HepG2 (cell line): ENCODE results near the gene RGS2. TPM values are rescaled to one million over a fixed set of nuclear protein-coding genes. Genes with fewer than 3 reads are reported as not detected.

Experiments used
- ATAC-seq: fragments of 200-7000 bp; cut with Tn5 transposase; 3 replicates; pipeline ENCODE4 v1.9.1; 2020; ENCODE audit warnings: mild to moderate bottlenecking, moderate library complexity
- BruUV-seq: library from RNA; stranded (reverse); fragments of 400-500 nt; replicated peaks from 2 replicates; lab custom pipeline; 2021; lab: Mats Ljungman, UMichigan
- CTCF ChIA-PET: fragments of 300-600 bp; formaldehyde crosslinking; extraction: SDS; loops from one replicate; lab custom pipeline; 2021; ENCODE audit warnings: low total read pairs, inconsistent platforms, low intra/inter-chr PET ratio; lab: Yijun Ruan, JAX
- POLR2A ChIA-PET: fragments of 350-600 bp; sonication (Branson Sonifier 250); formaldehyde crosslinking; loops from one replicate; lab custom pipeline; 2020; ENCODE audit warnings: antibody characterized with exemption, inconsistent platforms; lab: Yijun Ruan, JAX
- DNase-seq: peaks from one replicate; pipeline ENCODE4 v3.0.0-alpha.2; 2015; ENCODE audit warnings: low spot score
- FAIRE-seq: peaks from 3 replicates; lab custom pipeline; 2011; peaks lifted over from hg19 to GRCh38; lab: Jason Lieb, UNC
- H2AFZ ChIP-seq: one replicate; pipeline ENCODE4 v1.6.1; 2011; ENCODE audit warnings: low read length, inconsistent platforms
- H3K27ac ChIP-seq: fragments of 300-600 bp; 3 replicates; pipeline ENCODE4 v1.8.0; 2011; ENCODE audit warnings: mixed run types, mild to moderate bottlenecking, mixed read lengths, low read length, inconsistent platforms; ENCODE audit not compliant: insufficient read depth; ENCODE audit errors: extremely low read length
- H3K27me3 ChIP-seq, 2 experiments: fragments of 200-600 bp in 1 of 2; 2 replicates in 1 of 2; 3 replicates in 1 of 2; pipeline versions ENCODE4 v1.6.0 to v1.8.0; 2011; ENCODE audit warnings: low read length in 2 of 2, mild to moderate bottlenecking in 2 of 2, moderate library complexity in 2 of 2, inconsistent platforms in 1 of 2; ENCODE audit not compliant: insufficient read depth in 2 of 2, control insufficient read depth in 1 of 2
- H3K36me3 ChIP-seq, 2 experiments: fragments of 200-600 bp in 1 of 2; replicated peaks in 1 of 2; 2 replicates in 1 of 2; 3 replicates in 1 of 2; pipeline versions ENCODE4 v1.5.1 to v1.8.0; 2011; ENCODE audit warnings: low read length in 2 of 2, inconsistent platforms in 1 of 2; ENCODE audit not compliant: insufficient read depth in 2 of 2, control insufficient read depth in 1 of 2
- H3K4me1 ChIP-seq: 2 replicates; pipeline ENCODE4 v1.5.1; 2012; ENCODE audit warnings: low read length, inconsistent platforms; ENCODE audit not compliant: insufficient read depth
- H3K4me2 ChIP-seq: 2 replicates; pipeline ENCODE4 v1.6.0; 2011; ENCODE audit warnings: low read depth, low read length, inconsistent platforms
- H3K4me3 ChIP-seq, 3 experiments: fragments of 200-600 bp in 1 of 3; sonication (generic), shearing (Covaris generic) in 1 of 3; replicated peaks in 1 of 3; 2 replicates each; pipeline ENCODE4 v1.5.1; 2011 to 2016; ENCODE audit warnings: low read length in 3 of 3, inconsistent platforms in 2 of 3, low read depth in 2 of 3, mild to moderate bottlenecking in 2 of 3, control low read depth in 1 of 3, mixed read lengths in 1 of 3; ENCODE audit not compliant: insufficient read depth in 1 of 3
- H3K79me2 ChIP-seq: one replicate; pipeline ENCODE4 v1.6.1; 2011; ENCODE audit warnings: low read length, inconsistent platforms; ENCODE audit not compliant: insufficient read depth
- H3K9ac ChIP-seq: 2 replicates; pipeline ENCODE4 v1.6.0; 2011; ENCODE audit warnings: mild to moderate bottlenecking, low read depth, low read length, inconsistent platforms; ENCODE audit not compliant: insufficient read depth
- H3K9me3 ChIP-seq: 2 replicates; pipeline ENCODE4 v1.5.1; 2012; ENCODE audit warnings: mild to moderate bottlenecking, low read length
- H4K20me1 ChIP-seq: 2 replicates; pipeline ENCODE4 v1.6.0; 2011; ENCODE audit warnings: inconsistent platforms, mild to moderate bottlenecking, low read length, moderate library complexity; ENCODE audit not compliant: insufficient read depth
- AFF4 ChIP-seq: sonication (generic); formaldehyde crosslinking; IDR thresholded peaks from 2 replicates; pipeline ENCODE4 v1.4.0; 2020; ENCODE audit warnings: missing genetic modification reagents
- ATF4 ChIP-seq, 2 experiments: fragments of 450-650 bp in 1 of 2; sonication (generic) in 1 of 2; formaldehyde crosslinking; IDR thresholded peaks; 2 replicates each; pipeline versions ENCODE4 v1.5.0 to v1.8.0; 2020 to 2022; ENCODE audit warnings: mild to moderate bottlenecking in 1 of 2, missing genetic modification reagents in 1 of 2
- CERS6 ChIP-seq: sonication (generic); formaldehyde crosslinking; IDR thresholded peaks from 2 replicates; pipeline ENCODE4 v1.5.0; 2020; ENCODE audit warnings: missing genetic modification reagents
- FOXK2 ChIP-seq: fragments of 450-650 bp; IDR thresholded peaks from 2 replicates; pipeline ENCODE4 v1.6.1; 2016
- MIER2 ChIP-seq: IDR thresholded peaks from 2 replicates; pipeline ENCODE4 v1.6.1; 2016; ENCODE audit warnings: missing biosample characterization, missing genetic modification reagents
- NFATC3 ChIP-seq: sonication (generic); formaldehyde crosslinking; IDR thresholded peaks from 2 replicates; pipeline ENCODE4 v1.5.1; 2020; ENCODE audit warnings: mild to moderate bottlenecking, missing genetic modification reagents
- NFRKB ChIP-seq: fragments of 450-650 bp; IDR thresholded peaks from 2 replicates; pipeline ENCODE4 v1.6.1; 2017
- TGIF2 ChIP-seq: IDR thresholded peaks from 2 replicates; pipeline ENCODE4 v1.6.1; 2016; ENCODE audit warnings: control low read depth, missing compliant biosample characterization
- ZBTB7B ChIP-seq: sonication (generic); formaldehyde crosslinking; IDR thresholded peaks from 2 replicates; pipeline ENCODE4 v1.4.0; 2020; ENCODE audit warnings: missing genetic modification reagents
- ZC3H13 ChIP-seq: sonication (generic); formaldehyde crosslinking; IDR thresholded peaks from 2 replicates; pipeline ENCODE4 v1.8.1; 2023; ENCODE audit warnings: mild to moderate bottlenecking, missing genetic modification reagents, moderate library complexity
- ZIK1 ChIP-seq: sonication (generic); formaldehyde crosslinking; IDR thresholded peaks from 2 replicates; pipeline ENCODE4 v1.5.0; 2020; ENCODE audit warnings: mild to moderate bottlenecking, low read depth, missing genetic modification reagents, borderline replicate concordance
- ZNF558 ChIP-seq: sonication (generic); formaldehyde crosslinking; IDR thresholded peaks from 2 replicates; pipeline ENCODE4 v1.9.0; 2022; ENCODE audit warnings: mild to moderate bottlenecking, missing genetic modification reagents, borderline replicate concordance
- ZSCAN21 ChIP-seq: sonication (generic); formaldehyde crosslinking; IDR thresholded peaks from 2 replicates; pipeline ENCODE4 v1.8.0; 2022; ENCODE audit warnings: mild to moderate bottlenecking, missing genetic modification reagents, moderate library complexity, borderline replicate concordance
- ZSCAN9 ChIP-seq: IDR thresholded peaks from 2 replicates; pipeline ENCODE4 v1.6.1; 2016; ENCODE audit warnings: borderline replicate concordance
- WGBS: methylation state at CpG from one replicate; pipeline ENCODE4 v1.1.6; 2017; ENCODE audit warnings: low lambda C conversion rate; 5-methylcytosine and 5-hydroxymethylcytosine counted together
- in situ Hi-C: cut with HindIII; loops from 2 replicates; pipeline ENCODE4 v1.10.0; 2017; ENCODE audit warnings: low pct_unique_long_range_greater_than_20kb; ENCODE audit not compliant: extremely low pct_ligation_motif_present
- intact Hi-C: fragments of 100-400 bp; cut with micrococcal nuclease; formaldehyde crosslinking; loops from one replicate; pipeline ENCODE4 v1.10.0; 2022; ENCODE audit not compliant: unreplicated experiment
- polyA plus RNA-seq, 8 experiments: library from polyadenylated mRNA; depleted of rRNA in 3 of 8; stranded (reverse) in 7 of 8; unstranded in 1 of 8; fragments of >200 nt; fragmentation: Illumina TruSeq in 4 of 8; extraction: Trizol in 4 of 8; gene quantifications; 2 replicates each; pipeline versions ENCODE4 v1.2.1 to v1.2.3, GENCODE V29; 2011 to 2016; ENCODE audit warnings: low read depth in 4 of 8, missing spikeins in 1 of 8, mixed read lengths in 1 of 8; ENCODE audit not compliant: insufficient read depth in 1 of 8
- total RNA-seq, 5 experiments: library from RNA; depleted of rRNA; stranded (reverse); fragments of >200 nt; fragmentation: Illumina TruSeq; extraction: Trizol; gene quantifications; 2 replicates each; pipeline ENCODE4 v1.2.3, GENCODE V29; 2016; ENCODE audit warnings: low read depth in 1 of 5

RGS2 gene
- total and polyA plus RNA-seq, 2 of the 13 experiments (the other 11 are each of a cell fraction or from before 2014, with no cell fraction given): 0.64 to 1.4 TPM

- Histone ChIP-seq H4K20me1 (no peaks in the 10 kb centered on the region), H3K4me3 (no peak overlapping the region), H3K36me3 (no peaks in the 10 kb centered on the region), H3K27me3 (no peaks in the 10 kb centered on the region), H2AFZ (no peak overlapping the region), H3K4me2 (no peak overlapping the region), H3K27ac (no peak overlapping the region), H3K79me2 (no peaks in the 10 kb centered on the region), H3K9ac (no peak overlapping the region), H3K4me1 (no peaks in the 10 kb centered on the region), H3K9me3 (no peaks in the 10 kb centered on the region)
- CTCF ChIA-PET: no interaction called here
- ATAC-seq: no peak
- POLR2A ChIA-PET: no interaction called here
- in situ Hi-C loops: no loop called here
- BruUV-seq: no TSS peak
- no peak for FAIRE-seq
- no peak for DNase-seq
- TF ChIP-seq MIER2 (CRISPR knock-in tag) (no peak), NFATC3 (no peak), FOXK2 (no peak)
- intact Hi-C loops: no loop called here
Measured at GRCh38 chr1:192859808-192860207, 51.0 kb downstream of the RGS2 start.

GRCh38 chr1:192860478-192861185 lies 51.8 kb downstream of the RGS2 start:
- H3K9ac ChIP-seq: no peak overlapping the region
- TF ChIP-seq ZIK1 (CRISPR knock-in tag) (no peak), ZSCAN9 (CRISPR knock-in tag) (no peak), ZNF558 (CRISPR knock-in tag) (no peak), CERS6 (CRISPR knock-in tag) (no peak), ZSCAN21 (no peak), NFRKB (no peak), ATF4 (CRISPR knock-in tag; IDR thresholded peaks at IDR 0.05) (no peak), TGIF2 (CRISPR knock-in tag) (no peak), AFF4 (CRISPR knock-in tag) (no peak), ZBTB7B (CRISPR knock-in tag) (no peak), ZC3H13 (CRISPR knock-in tag) (no peak)

More at GRCh38 chr1:192860478-192861185, 51.8 kb downstream of the RGS2 start:
- H3K36me3 ChIP-seq: no peaks in the 10 kb centered on the region
- no peaks in the 10 kb centered on the region for H3K9me3 ChIP-seq
- ATAC-seq: no peak
- no TSS peak for BruUV-seq
- WGBS: 66% methylated on average over 5 of the region's 5 CpGs
- H3K4me3 ChIP-seq: no peak overlapping the region
- CTCF ChIA-PET: no interaction called here
- no peak for DNase-seq
- H2AFZ ChIP-seq: no peak overlapping the region
- no peaks in the 10 kb centered on the region for H3K4me1 ChIP-seq
- in situ Hi-C loops: no loop called here
- no peaks in the 10 kb centered on the region for H4K20me1 ChIP-seq
- H3K4me2 ChIP-seq: no peak overlapping the region
- POLR2A ChIA-PET: no interaction called here
- FAIRE-seq: no peak
- no peak overlapping the region for H3K27ac ChIP-seq
- H3K79me2 ChIP-seq: no peaks in the 10 kb centered on the region
- intact Hi-C loops: no loop called here
- no peaks in the 10 kb centered on the region for H3K27me3 ChIP-seq
